Breast epithelium (tissue), 3 donors: ENCODE results near the gene PROSER3.

ENCODE experiments used
- CTCF ChIP-seq, 3 donors: fragments of 450-650 bp; IDR thresholded peaks; one replicate each; pipeline ENCODE4 v1.5.1; 2016 to 2017; ENCODE audit warnings: antibody characterized with exemption in 3 of 3, mild to moderate bottlenecking in 3 of 3, moderate library complexity in 3 of 3
- POLR2A ChIP-seq: fragments of 450-650 bp; IDR thresholded peaks from one replicate; pipeline ENCODE4 v1.6.1; 2016; ENCODE audit warnings: antibody characterized with exemption, mild to moderate bottlenecking, moderate library complexity
- POLR2AphosphoS5 ChIP-seq, 3 donors: sonication (generic); formaldehyde crosslinking; IDR thresholded peaks; one replicate each; pipeline ENCODE4 v1.6.1; 2017; ENCODE audit warnings: antibody characterized with exemption in 3 of 3

DNA sequence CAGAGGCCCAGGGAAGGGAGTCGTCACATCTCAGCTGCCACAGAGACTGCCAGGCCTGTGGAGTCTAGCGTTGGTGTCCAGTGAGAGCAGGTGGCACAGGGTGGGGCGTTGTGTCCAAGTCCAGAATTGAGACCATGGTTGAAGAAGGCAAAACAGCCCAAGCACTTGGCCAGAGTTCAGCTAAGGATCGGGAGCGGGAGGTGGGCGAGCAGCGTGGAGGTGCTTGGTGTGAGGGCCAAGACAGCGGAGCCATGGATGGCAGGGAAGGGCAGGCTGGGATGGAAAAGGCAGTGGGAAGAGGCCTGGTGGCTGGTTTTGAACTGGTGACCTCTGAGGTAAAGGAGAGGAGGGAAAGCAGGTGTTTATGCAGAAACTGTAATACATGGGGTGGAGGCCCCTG lies 23.7 kb upstream of the PROSER3 start:
- TF ChIP-seq POLR2A (no peak), CTCF (IDR thresholded peaks at IDR 0.05) (no peak), POLR2AphosphoS5 (IDR thresholded peaks at IDR 0.05) (no peak)
